ENCODE data around the gene CACNB3. TPM values are rescaled to one million over a fixed set of nuclear protein-coding genes. Genes with fewer than 3 reads are reported as not detected.
"Not testable (repeated sequence)": the region's sequence is repeated elsewhere in the genome, so short reads cannot be mapped to it uniquely, and the experiment has no call there.

CACNB3 gene
- total RNA-seq, 2 donors from 2014 or later: 17.8 to 30.5 TPM

- H3K27me3 ChIP-seq (replicated peaks; ENCODE audit: insufficient read depth): no peaks in the 10 kb centered on the region
- no peak overlapping the region for H3K27ac ChIP-seq
- TF ChIP-seq CTCF (IDR thresholded peaks at IDR 0.05): no peak
- no peak overlapping the region for H3K4me3 ChIP-seq
- DNase-seq (ENCODE audit: low spot score) (no peak), ATAC-seq (ENCODE audit: insufficient number of reproducible peaks, low FRiP score, low read depth) (no peak)
- H3K36me3 ChIP-seq: no peaks in the 10 kb centered on the region
- H3K9me3 ChIP-seq: no peaks in the 10 kb centered on the region
- H3K4me1 ChIP-seq (ENCODE audit: control insufficient read depth in 1 of 2, low read depth in 2 of 2): peaks cover 5 to 7% of the 10 kb centered on the region in 2 donors
Measured at GRCh38 chr12:48857278-48857994, 39.1 kb downstream of the CACNB3 start.

- no peak for ATAC-seq (ENCODE audit: insufficient number of reproducible peaks, low FRiP score, low read depth)
- TF ChIP-seq CTCF (IDR thresholded peaks at IDR 0.05): no peak
- H3K4me3 ChIP-seq: no peak overlapping the region
Measured at GRCh38 chr12:48858043-48858442, 39.7 kb downstream of the CACNB3 start.

GRCh38 chr12:48859607-48860006 is 41.3 kb downstream of the CACNB3 start:
- Histone ChIP-seq H3K9me3 (no peaks in the 10 kb centered on the region), H3K27ac (no peak overlapping the region), H3K4me3 (no peak overlapping the region), H3K4me1 (ENCODE audit: control insufficient read depth in 1 of 2, low read depth in 2 of 2) (no peaks in the 10 kb centered on the region), H3K36me3 (no peaks in the 10 kb centered on the region), H3K27me3 (replicated peaks; ENCODE audit: insufficient read depth) (no peaks in the 10 kb centered on the region)
- no peak for ATAC-seq (ENCODE audit: insufficient number of reproducible peaks, low FRiP score, low read depth)
- no peak for DNase-seq (ENCODE audit: low spot score)
- TF ChIP-seq CTCF (IDR thresholded peaks at IDR 0.05): no peak

More at GRCh38 chr12:48858043-48858442, 39.7 kb downstream of the CACNB3 start:
- Histone ChIP-seq H3K27ac (no peak overlapping the region), H3K36me3 (no peaks in the 10 kb centered on the region), H3K9me3 (no peaks in the 10 kb centered on the region), H3K27me3 (replicated peaks; ENCODE audit: insufficient read depth) (no peaks in the 10 kb centered on the region), H3K4me1 (ENCODE audit: control insufficient read depth in 1 of 2, low read depth in 2 of 2) (peaks cover 0 to under 1% of the 10 kb centered on the region in 2 donors)
- DNase-seq (ENCODE audit: low spot score): no peak

GRCh38 chr12:48860236-48860635 is 41.9 kb downstream of the CACNB3 start:
- not testable (repeated sequence) for ATAC-seq (ENCODE audit: insufficient number of reproducible peaks, low FRiP score, low read depth); H3K4me1 ChIP-seq (ENCODE audit: control insufficient read depth in 1 of 2, low read depth in 2 of 2); H3K27ac ChIP-seq; DNase-seq (ENCODE audit: low spot score); H3K36me3 ChIP-seq; H3K27me3 ChIP-seq (replicated peaks; ENCODE audit: insufficient read depth); H3K4me3 ChIP-seq; H3K9me3 ChIP-seq

- H3K4me1 ChIP-seq (ENCODE audit: control insufficient read depth in 1 of 2, low read depth in 2 of 2): peaks cover 5 to 7% of the 10 kb centered on the region in 2 donors
- H3K36me3 ChIP-seq: no peaks in the 10 kb centered on the region
- no peaks in the 10 kb centered on the region for H3K9me3 ChIP-seq
- TF ChIP-seq CTCF (IDR thresholded peaks at IDR 0.05): no peak
- no peak overlapping the region for H3K27ac ChIP-seq
- no peak for ATAC-seq (ENCODE audit: insufficient number of reproducible peaks, low FRiP score, low read depth)
- no peak for DNase-seq (ENCODE audit: low spot score)
- no peak overlapping the region for H3K4me3 ChIP-seq
- H3K27me3 ChIP-seq (replicated peaks; ENCODE audit: insufficient read depth): no peaks in the 10 kb centered on the region
Measured at GRCh38 chr12:48861111-48861510, 42.8 kb downstream of the CACNB3 start.

- TF ChIP-seq CTCF (IDR thresholded peaks at IDR 0.05): no peak
- Histone ChIP-seq H3K36me3 (no peaks in the 10 kb centered on the region), H3K9me3 (no peaks in the 10 kb centered on the region), H3K27me3 (replicated peaks; ENCODE audit: insufficient read depth) (no peaks in the 10 kb centered on the region), H3K4me1 (ENCODE audit: control insufficient read depth in 1 of 2, low read depth in 2 of 2) (peaks cover 5 to 9% of the 10 kb centered on the region in 2 donors), H3K4me3 (no peak overlapping the region), H3K27ac (no peak overlapping the region)
- no peak for DNase-seq (ENCODE audit: low spot score)
- ATAC-seq (ENCODE audit: insufficient number of reproducible peaks, low FRiP score, low read depth): no peak
Measured at GRCh38 chr12:48862760-48863159, 44.5 kb downstream of the CACNB3 start.
